ENCODE data around the gene SBDS. TPM values are rescaled to one million over a fixed set of nuclear protein-coding genes. Genes with fewer than 3 reads are reported as not detected.

Gene SBDS
- polyA plus RNA-seq, 1 donor (not counting 4 experiments of a cell fraction or from before 2014, with no cell fraction given): 146 TPM

GRCh38 chr7:66953044-66953427 is 42.4 kb downstream of the SBDS start:
- H3K79me2 ChIP-seq (ENCODE audit: control insufficient read depth, insufficient read depth, low read length): no peaks in the 10 kb centered on the region
- peaks cover 6% of the 10 kb centered on the region for H4K20me1 ChIP-seq (ENCODE audit: control insufficient read depth, extremely low read depth, insufficient read depth, low read length)
- peak overlapping the region; percentile 24 for H3K9ac ChIP-seq (ENCODE audit: control insufficient read depth, extremely low read depth, insufficient read depth, low read length)
- H3K36me3 ChIP-seq (ENCODE audit: control insufficient read depth in 2 of 2, extremely low read depth in 1 of 2, insufficient read depth in 2 of 2, low read length in 2 of 2): peaks cover 23 to 46% of the 10 kb centered on the region in 2 experiments
- peaks cover 13% of the 10 kb centered on the region for H3K4me1 ChIP-seq (ENCODE audit: control insufficient read depth, extremely low read depth, insufficient read depth, low read length)
- no peaks in the 10 kb centered on the region for H3K9me3 ChIP-seq (ENCODE audit: control insufficient read depth, low read depth, low read length)
- H3K27me3 ChIP-seq (ENCODE audit: control insufficient read depth, extremely low read depth, insufficient read depth, low read length): no peaks in the 10 kb centered on the region
- dilution Hi-C loops (cut with MboI; ENCODE audit: extremely low pct_ligation_motif_present, low sequenced_read_pairs): no loop called here
- no peak overlapping the region for H3K4me2 ChIP-seq (ENCODE audit: control insufficient read depth, extremely low read depth, insufficient read depth, low read depth, low read length)
- no peaks in the 10 kb centered on the region for H3K9me1 ChIP-seq (ENCODE audit: control insufficient read depth, extremely low read depth, insufficient read depth, low read length)
- H3K27ac ChIP-seq (ENCODE audit: control insufficient read depth, insufficient read depth, low read length): peak overlapping the region; percentile 18
- TF ChIP-seq EZH2 (IDR thresholded peaks at IDR 0.05; ENCODE audit: low read length): no peak
- TF ChIP-seq, protein P1, sequence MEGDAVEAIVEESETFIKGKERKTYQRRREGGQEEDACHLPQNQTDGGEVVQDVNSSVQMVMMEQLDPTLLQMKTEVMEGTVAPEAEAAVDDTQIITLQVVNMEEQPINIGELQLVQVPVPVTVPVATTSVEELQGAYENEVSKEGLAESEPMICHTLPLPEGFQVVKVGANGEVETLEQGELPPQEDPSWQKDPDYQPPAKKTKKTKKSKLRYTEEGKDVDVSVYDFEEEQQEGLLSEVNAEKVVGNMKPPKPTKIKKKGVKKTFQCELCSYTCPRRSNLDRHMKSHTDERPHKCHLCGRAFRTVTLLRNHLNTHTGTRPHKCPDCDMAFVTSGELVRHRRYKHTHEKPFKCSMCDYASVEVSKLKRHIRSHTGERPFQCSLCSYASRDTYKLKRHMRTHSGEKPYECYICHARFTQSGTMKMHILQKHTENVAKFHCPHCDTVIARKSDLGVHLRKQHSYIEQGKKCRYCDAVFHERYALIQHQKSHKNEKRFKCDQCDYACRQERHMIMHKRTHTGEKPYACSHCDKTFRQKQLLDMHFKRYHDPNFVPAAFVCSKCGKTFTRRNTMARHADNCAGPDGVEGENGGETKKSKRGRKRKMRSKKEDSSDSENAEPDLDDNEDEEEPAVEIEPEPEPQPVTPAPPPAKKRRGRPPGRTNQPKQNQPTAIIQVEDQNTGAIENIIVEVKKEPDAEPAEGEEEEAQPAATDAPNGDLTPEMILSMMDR (optimal IDR thresholded peaks at IDR 0.05 in 1 of 3, IDR thresholded peaks at IDR 0.05 in 1 of 3, conservative IDR thresholded peaks at IDR 0.05 in 1 of 3; ENCODE audit: extremely low read depth in 1 of 3, insufficient read depth in 2 of 3, low read length in 3 of 3): no peak
- FAIRE-seq: no peak
- H3K4me3 ChIP-seq (ENCODE audit: control insufficient read depth in 2 of 3, extremely low read depth in 1 of 3, insufficient read depth in 2 of 3, low read depth in 1 of 3, low read length in 3 of 3): no peak overlapping the region
- H2AFZ ChIP-seq (ENCODE audit: control insufficient read depth, low read length): no peak overlapping the region
- DNase-seq (ENCODE audit: low read depth, low spot score): no peak

DNA sequence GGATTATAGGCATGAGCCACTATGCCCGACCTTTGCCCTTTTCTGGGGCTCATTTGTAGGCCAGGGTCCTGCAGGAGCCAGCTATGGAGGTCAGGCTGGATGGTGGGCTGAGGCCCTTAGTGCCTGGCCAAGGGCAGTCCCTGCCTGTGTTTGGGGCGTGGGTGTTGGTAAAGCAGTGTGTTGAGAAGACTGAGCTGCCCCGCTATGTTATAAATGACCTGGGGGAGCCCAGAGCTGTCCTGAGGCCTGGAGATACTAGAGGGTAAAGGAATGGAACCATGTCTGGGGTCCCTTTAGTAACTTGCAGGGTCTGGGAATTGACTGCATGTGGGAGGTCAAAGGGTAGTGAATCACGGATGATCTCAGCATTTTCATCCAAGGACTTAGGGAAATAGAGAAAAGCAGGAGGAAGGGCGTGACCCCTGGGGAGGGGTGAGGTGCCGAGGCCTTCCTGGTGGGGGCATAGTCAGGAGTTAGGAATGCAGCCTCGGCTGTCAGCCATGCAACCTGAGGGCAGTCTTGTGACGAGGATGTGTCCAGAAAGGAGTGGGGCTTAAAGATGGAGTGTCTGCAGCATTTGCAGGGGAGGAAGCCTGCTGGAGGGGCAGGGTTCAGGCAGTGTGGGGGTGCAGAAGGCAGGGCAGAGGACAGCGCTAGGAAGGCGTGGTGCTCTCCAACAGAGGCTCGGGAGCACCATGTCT is 42.9 kb downstream of the SBDS start:
- H3K4me2 ChIP-seq (ENCODE audit: control insufficient read depth, extremely low read depth, insufficient read depth, low read depth, low read length): peak overlapping the region; percentile 27
- TF ChIP-seq, protein P1 (optimal IDR thresholded peaks at IDR 0.05 in 1 of 3, IDR thresholded peaks at IDR 0.05 in 1 of 3, conservative IDR thresholded peaks at IDR 0.05 in 1 of 3; ENCODE audit: extremely low read depth in 1 of 3, insufficient read depth in 2 of 3, low read length in 3 of 3): no peak
- TF ChIP-seq EZH2 (IDR thresholded peaks at IDR 0.05; ENCODE audit: low read length): no peak
- FAIRE-seq (peak; percentile 69), DNase-seq (ENCODE audit: low read depth, low spot score) (peak; percentile 23)
- H3K9me3 ChIP-seq (ENCODE audit: control insufficient read depth, low read depth, low read length): no peaks in the 10 kb centered on the region
- H3K36me3 ChIP-seq (ENCODE audit: control insufficient read depth in 2 of 2, extremely low read depth in 1 of 2, insufficient read depth in 2 of 2, low read length in 2 of 2): peaks cover 22 to 46% of the 10 kb centered on the region in 2 experiments
- H3K9me1 ChIP-seq (ENCODE audit: control insufficient read depth, extremely low read depth, insufficient read depth, low read length): no peaks in the 10 kb centered on the region
- H3K27me3 ChIP-seq (ENCODE audit: control insufficient read depth, extremely low read depth, insufficient read depth, low read length): no peaks in the 10 kb centered on the region
- H4K20me1 ChIP-seq (ENCODE audit: control insufficient read depth, extremely low read depth, insufficient read depth, low read length): peaks cover 6% of the 10 kb centered on the region
- peak overlapping the region; percentile 25 for H3K27ac ChIP-seq (ENCODE audit: control insufficient read depth, insufficient read depth, low read length)
- peak overlapping the region; percentile 24 for H3K9ac ChIP-seq (ENCODE audit: control insufficient read depth, extremely low read depth, insufficient read depth, low read length)
- dilution Hi-C loops (cut with MboI; ENCODE audit: extremely low pct_ligation_motif_present, low sequenced_read_pairs): no loop called here
- H2AFZ ChIP-seq (ENCODE audit: control insufficient read depth, low read length): no peak overlapping the region
- peaks cover 13% of the 10 kb centered on the region for H3K4me1 ChIP-seq (ENCODE audit: control insufficient read depth, extremely low read depth, insufficient read depth, low read length)
- no peaks in the 10 kb centered on the region for H3K79me2 ChIP-seq (ENCODE audit: control insufficient read depth, insufficient read depth, low read length)
- no peak overlapping the region for H3K4me3 ChIP-seq (ENCODE audit: control insufficient read depth in 2 of 3, extremely low read depth in 1 of 3, insufficient read depth in 2 of 3, low read depth in 1 of 3, low read length in 3 of 3)

Data from keratinocyte (primary cell).